A673 (cell line): ENCODE measurements around the gene PYY.

Source experiments
- EZH2 ChIP-seq: fragments of 200-600 bp; sonication (generic); IDR thresholded peaks from 2 replicates; pipeline ENCODE4 v1.6.1; 2017; ENCODE audit warnings: borderline replicate concordance, low read depth, mild to moderate bottlenecking, mixed read lengths, antibody characterized with exemption, low read length; ENCODE audit not compliant: poor library complexity, severe bottlenecking
- TF ChIP-seq, protein P1 (sequence below): fragments of 300-800, 200-600 bp; sonication (generic); conservative IDR thresholded peaks from 2 replicates; pipeline ENCODE4 v1.5.1; 2017; ENCODE audit warnings: low read depth, mild to moderate bottlenecking, antibody characterized with exemption, low read length, moderate library complexity, mixed read lengths

DNA sequence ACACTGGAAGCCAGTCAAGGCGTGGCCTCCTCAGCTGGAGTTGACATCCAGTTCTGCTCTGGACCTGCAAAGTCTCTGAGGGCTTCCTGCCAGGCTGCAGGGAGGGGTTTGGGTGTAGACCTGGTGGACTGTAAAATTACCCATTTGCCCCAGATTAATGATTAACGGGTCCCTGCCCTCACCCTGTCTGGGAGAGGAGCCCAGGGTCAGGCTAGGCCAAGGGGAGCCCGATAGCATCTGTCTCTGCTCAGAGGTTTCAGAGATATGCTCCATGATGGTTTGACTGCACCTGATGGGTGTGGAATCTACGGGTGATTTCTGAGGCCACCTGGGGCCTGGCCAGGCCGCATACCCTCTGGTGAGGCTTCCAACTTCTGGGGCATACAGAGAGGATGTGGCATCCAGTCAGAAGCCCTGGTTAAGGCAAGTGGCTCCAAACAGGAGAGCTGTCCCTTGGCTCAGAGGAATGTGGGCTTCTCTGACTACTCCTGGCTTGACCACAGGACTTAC is 22.6 kb downstream of the PYY start:
- TF ChIP-seq, protein P1, sequence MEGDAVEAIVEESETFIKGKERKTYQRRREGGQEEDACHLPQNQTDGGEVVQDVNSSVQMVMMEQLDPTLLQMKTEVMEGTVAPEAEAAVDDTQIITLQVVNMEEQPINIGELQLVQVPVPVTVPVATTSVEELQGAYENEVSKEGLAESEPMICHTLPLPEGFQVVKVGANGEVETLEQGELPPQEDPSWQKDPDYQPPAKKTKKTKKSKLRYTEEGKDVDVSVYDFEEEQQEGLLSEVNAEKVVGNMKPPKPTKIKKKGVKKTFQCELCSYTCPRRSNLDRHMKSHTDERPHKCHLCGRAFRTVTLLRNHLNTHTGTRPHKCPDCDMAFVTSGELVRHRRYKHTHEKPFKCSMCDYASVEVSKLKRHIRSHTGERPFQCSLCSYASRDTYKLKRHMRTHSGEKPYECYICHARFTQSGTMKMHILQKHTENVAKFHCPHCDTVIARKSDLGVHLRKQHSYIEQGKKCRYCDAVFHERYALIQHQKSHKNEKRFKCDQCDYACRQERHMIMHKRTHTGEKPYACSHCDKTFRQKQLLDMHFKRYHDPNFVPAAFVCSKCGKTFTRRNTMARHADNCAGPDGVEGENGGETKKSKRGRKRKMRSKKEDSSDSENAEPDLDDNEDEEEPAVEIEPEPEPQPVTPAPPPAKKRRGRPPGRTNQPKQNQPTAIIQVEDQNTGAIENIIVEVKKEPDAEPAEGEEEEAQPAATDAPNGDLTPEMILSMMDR, result no peak
- TF ChIP-seq EZH2, result no peak
